ENCODE measurements around the gene PPM1E.

GRCh38 chr17:59008737-59009136, 253.1 kb downstream of the PPM1E start:
- TF ChIP-seq EZH2phosphoT487 (IDR thresholded peaks at IDR 0.05; ENCODE audit: insufficient read depth, low read depth) (no peak), EZH2 (IDR thresholded peaks at IDR 0.05; ENCODE audit: insufficient read depth, poor library complexity, severe bottlenecking) (no peak)
